ENCODE data around the gene TNFRSF13B. TPM values are rescaled to one million over a fixed set of nuclear protein-coding genes. Genes with fewer than 3 reads are reported as not detected.

TNFRSF13B gene
- total RNA-seq, 4 donors from 2014 or later, result not detected

- intact Hi-C loops (cut with DNase I; ENCODE audit: low total_unique reads), result no loop called here
- Histone ChIP-seq H3K4me3 (no peak overlapping the region), H3K4me1 (no peaks in the 10 kb centered on the region), H3K27me3 (no peaks in the 10 kb centered on the region), H3K36me3 (no peaks in the 10 kb centered on the region), H3K9me3 (no peaks in the 10 kb centered on the region), H3K27ac (no peak overlapping the region)
- no peak for TF ChIP-seq POLR2A (IDR thresholded peaks at IDR 0.05)
- TF ChIP-seq, protein P1, sequence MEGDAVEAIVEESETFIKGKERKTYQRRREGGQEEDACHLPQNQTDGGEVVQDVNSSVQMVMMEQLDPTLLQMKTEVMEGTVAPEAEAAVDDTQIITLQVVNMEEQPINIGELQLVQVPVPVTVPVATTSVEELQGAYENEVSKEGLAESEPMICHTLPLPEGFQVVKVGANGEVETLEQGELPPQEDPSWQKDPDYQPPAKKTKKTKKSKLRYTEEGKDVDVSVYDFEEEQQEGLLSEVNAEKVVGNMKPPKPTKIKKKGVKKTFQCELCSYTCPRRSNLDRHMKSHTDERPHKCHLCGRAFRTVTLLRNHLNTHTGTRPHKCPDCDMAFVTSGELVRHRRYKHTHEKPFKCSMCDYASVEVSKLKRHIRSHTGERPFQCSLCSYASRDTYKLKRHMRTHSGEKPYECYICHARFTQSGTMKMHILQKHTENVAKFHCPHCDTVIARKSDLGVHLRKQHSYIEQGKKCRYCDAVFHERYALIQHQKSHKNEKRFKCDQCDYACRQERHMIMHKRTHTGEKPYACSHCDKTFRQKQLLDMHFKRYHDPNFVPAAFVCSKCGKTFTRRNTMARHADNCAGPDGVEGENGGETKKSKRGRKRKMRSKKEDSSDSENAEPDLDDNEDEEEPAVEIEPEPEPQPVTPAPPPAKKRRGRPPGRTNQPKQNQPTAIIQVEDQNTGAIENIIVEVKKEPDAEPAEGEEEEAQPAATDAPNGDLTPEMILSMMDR (IDR thresholded peaks at IDR 0.05), result no peak
- no peak for DNase-seq
Observed at GRCh38 chr17:16940116-16940881, 31.6 kb downstream of the TNFRSF13B start.

DNA sequence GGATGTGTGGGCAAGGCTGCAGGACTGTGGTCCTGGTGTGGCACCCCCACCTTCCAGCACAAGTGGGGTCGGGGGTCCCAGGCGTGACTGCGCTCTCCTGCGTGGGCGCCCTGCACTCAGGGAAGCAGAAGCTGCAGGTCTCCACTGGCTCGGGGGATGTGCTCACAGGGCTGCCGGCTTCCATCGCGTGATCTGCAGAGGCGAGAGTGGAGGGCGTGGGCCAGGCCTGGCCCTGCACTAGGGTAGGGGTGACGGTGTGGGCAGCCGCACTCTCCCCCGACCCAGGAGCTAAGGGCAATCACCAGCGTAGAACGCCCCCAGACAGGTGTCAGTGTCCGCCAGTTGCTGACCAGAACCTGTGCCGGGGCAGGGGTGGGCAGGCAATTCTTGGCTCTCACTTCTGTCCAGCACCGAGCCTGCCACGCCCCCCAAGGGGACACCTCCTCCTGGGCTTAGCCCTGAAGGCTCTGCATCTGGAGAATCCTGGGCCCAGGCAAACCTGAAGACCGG, 32.3 kb downstream of the TNFRSF13B start:
- TF ChIP-seq POLR2A (IDR thresholded peaks at IDR 0.05), result no peak
- TF ChIP-seq, protein P1 (IDR thresholded peaks at IDR 0.05), result no peak
- no peak for DNase-seq
- Histone ChIP-seq H3K36me3 (no peaks in the 10 kb centered on the region), H3K27ac (no peak overlapping the region), H3K4me1 (no peaks in the 10 kb centered on the region), H3K9me3 (no peaks in the 10 kb centered on the region), H3K27me3 (no peaks in the 10 kb centered on the region), H3K4me3 (no peak overlapping the region)
- intact Hi-C loops (cut with DNase I; ENCODE audit: low total_unique reads), result no loop called here

DNA sequence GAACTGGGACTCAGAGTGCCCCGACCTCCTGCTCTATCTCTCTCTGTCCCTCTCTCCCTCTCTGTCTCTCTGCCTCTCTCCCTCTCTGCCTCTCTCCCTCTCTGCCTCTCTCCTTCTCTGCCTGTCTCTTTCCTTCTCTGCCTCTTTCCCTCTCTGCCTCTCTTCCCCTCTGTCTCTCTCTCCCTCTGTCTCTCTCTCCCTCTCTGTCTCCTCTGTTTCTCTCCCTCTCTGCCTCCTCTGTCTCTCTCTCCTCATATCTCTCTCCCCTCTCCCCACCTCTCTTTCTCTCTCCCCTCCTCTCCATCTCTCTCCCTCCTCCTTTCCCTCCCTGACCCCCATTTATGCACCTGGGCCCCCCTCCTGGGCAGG, 32.7 kb downstream of the TNFRSF13B start:
- no peaks in the 10 kb centered on the region for H3K36me3 ChIP-seq
- no peaks in the 10 kb centered on the region for H3K9me3 ChIP-seq
- H3K4me3 ChIP-seq, result no peak overlapping the region
- H3K27me3 ChIP-seq, result no peaks in the 10 kb centered on the region
- no peaks in the 10 kb centered on the region for H3K4me1 ChIP-seq
- TF ChIP-seq, protein P1 (IDR thresholded peaks at IDR 0.05), result no peak
- TF ChIP-seq POLR2A (IDR thresholded peaks at IDR 0.05), result no peak
- H3K27ac ChIP-seq, result no peak overlapping the region
- intact Hi-C loops (cut with DNase I; ENCODE audit: low total_unique reads), result no loop called here
- no peak for DNase-seq

GRCh38 chr17:16938496-16939207, 33.3 kb downstream of the TNFRSF13B start:
- Histone ChIP-seq H3K27ac (no peak overlapping the region), H3K4me1 (no peaks in the 10 kb centered on the region), H3K36me3 (no peaks in the 10 kb centered on the region), H3K27me3 (no peaks in the 10 kb centered on the region), H3K9me3 (no peaks in the 10 kb centered on the region), H3K4me3 (no peak overlapping the region)
- intact Hi-C loops (cut with DNase I; ENCODE audit: low total_unique reads), result no loop called here
- no peak for TF ChIP-seq POLR2A (IDR thresholded peaks at IDR 0.05)
- TF ChIP-seq, protein P1 (IDR thresholded peaks at IDR 0.05), result no peak
- DNase-seq, result no peak

- intact Hi-C loops (cut with DNase I; ENCODE audit: low total_unique reads), result no loop called here
Observed at GRCh38 chr17:16938031-16938430, 33.9 kb downstream of the TNFRSF13B start.

More at GRCh38 chr17:16938031-16938430, 33.9 kb downstream of the TNFRSF13B start:
- H3K27me3 ChIP-seq, result no peaks in the 10 kb centered on the region
- no peak overlapping the region for H3K4me3 ChIP-seq
- TF ChIP-seq, protein P1 (IDR thresholded peaks at IDR 0.05), result no peak
- no peak for TF ChIP-seq POLR2A (IDR thresholded peaks at IDR 0.05)
- no peaks in the 10 kb centered on the region for H3K4me1 ChIP-seq
- H3K9me3 ChIP-seq, result no peaks in the 10 kb centered on the region
- no peaks in the 10 kb centered on the region for H3K36me3 ChIP-seq
- no peak overlapping the region for H3K27ac ChIP-seq
- DNase-seq, result no peak

Measured in uterus (tissue), 4 donors.